NK-92 (cell line): Measurements from ENCODE around the gene GJC2.
"Not testable (repeated sequence)": the region's sequence is repeated elsewhere in the genome, so short reads cannot be mapped to it uniquely, and the experiment has no call there.

Source experiments
- DNase-seq: peaks from one replicate; lab custom pipeline; 2025; ENCODE audit not compliant: unreplicated experiment; lab: John Stamatoyannopoulos, UW

The GJC2 gene

DNA sequence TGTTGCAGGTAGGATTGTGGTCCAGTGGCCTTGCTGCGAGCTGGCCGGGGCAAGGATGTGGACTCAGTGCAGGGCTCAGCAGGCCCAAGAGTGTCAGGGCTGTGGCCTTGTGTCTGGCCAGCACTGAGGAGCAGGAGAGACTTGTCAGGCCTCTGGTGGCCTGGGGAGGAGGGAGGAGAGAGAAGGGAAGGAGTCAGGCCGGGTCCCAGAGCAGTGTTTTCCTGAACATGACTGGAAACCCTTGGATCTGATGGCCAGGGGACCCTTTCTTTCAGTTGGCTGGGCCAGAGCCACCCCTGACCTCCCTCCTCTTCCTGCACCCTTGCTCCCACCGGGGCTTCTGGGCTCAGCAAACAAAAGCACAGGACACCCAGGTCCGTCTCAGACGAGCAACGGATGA lies 20.9 kb downstream of the GJC2 start:
- no peak for DNase-seq

DNA sequence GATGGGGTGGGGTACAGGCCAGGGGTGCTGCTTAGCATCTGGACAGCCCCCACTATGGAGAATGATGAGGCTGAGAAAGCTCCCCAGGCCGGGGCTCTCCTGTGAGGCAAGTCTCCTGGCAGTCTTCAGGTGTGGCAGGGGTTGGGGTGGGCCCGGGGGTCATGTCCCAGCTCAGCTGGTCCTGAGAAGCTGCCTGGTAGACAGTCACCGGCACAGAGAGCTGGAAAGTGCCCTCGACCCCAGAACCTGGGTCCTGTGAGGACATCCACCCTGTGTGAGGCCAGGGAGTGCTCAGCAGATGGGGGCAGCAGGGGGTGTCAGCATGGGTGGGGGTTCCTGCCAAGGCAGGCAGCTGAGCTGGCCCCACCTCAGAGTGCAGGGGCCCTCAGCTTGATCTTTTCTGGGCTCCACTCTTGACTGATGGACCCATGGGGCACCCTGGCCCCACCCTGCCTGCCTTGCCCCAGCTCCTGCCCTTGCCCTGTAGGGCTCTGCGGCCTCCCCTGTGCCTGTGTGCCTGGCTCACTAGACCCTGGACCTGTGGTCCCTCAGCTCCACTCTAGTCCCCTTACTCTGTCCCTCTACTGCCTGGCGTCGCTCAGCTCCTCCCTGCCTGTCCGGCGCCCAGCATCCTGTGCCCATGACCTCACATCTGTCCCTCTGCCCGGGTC lies 21.6 kb downstream of the GJC2 start:
- DNase-seq: no peak

DNA sequence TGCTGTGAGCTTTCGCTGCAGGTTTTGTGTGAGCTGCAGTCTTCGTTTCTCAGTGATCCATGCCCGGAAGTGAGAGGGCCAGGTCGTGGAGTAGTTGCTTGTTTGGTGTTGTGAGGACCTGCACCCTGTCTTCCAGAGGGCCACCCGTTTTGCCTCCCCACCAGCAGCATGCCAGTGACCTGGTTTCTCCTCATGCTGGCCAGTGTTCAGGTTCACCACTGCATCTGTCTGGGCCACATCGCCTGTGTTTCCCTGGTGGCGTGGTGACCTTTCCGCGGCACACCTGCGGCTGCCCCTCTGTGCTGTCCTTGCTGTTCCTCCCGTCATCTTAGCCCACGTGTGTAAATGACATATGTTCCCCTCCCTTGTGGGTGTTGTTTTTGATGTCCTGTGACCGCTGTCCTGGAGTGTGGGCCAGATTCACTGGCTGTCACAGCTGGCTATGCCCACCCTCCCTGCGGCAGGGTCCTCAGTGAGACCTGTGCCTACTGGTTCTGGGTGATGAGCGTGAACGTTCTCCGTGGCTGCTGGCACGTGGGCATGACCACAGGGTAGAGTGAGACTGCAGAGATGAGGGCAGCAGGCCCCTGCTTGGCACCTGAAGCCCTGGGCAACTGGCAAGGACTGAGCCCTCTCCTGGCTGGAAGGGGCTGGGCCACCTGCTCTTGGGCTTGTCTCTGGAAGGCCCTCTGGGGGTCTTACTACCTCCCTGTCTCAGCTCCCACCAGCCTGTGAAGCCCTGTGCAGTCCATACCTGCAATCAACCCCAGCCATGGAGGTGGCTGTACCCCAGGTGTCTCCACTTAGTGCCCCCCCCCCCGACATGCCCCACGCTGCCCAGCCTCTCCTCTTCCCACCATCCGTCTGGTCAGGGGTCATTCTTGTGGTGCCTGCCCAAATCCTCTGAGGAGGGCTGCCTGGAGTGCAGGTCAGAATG lies 23.1 kb downstream of the GJC2 start:
- DNase-seq: no peak

DNA sequence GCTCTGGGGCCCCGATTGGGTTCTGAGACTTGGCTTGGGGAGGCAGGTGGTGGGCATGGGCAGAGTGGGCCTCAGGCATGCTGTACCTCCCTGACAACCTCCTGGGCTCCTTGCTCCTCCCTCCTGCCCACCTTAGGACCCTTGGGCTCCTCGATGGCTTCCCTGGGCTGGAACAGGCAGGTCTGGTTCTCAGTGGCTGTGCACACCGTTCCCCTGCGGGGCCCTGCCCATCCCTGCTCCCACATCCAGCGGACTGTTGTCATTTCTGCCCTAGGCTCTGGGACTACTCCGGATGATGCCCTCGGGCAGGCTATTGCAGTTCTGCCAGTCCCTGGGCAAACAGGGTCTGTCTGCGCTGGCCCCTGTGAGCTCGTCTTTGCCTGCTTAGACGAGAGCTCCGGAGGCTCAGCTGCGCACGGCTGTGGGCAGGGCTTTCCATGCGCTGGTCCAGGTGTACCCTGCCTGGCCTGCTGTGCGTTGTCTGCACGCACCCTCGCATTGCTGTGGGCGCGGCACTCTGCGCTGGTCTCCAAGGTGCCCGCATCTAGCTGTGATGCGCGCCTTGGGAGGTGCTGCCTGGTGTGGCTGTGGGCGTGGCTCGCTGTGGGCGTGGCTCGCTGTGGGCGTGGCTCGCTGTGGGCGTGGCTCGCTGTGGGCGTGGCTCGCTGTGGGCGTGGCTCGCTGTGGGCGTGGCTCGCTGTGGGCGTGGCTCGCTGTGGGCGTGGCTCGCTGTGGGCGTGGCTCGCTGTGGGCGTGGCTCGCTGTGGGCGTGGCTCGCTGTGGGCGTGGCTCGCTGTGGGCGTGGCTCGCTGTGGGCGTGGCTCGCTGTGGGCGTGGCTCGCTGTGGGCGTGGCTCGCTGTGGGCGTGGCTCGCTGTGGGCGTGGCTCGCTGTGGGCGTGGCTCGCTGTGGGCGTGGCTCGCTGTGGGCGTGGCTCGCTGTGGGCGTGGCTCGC lies 24.1 kb downstream of the GJC2 start:
- DNase-seq: not testable (repeated sequence)

DNA sequence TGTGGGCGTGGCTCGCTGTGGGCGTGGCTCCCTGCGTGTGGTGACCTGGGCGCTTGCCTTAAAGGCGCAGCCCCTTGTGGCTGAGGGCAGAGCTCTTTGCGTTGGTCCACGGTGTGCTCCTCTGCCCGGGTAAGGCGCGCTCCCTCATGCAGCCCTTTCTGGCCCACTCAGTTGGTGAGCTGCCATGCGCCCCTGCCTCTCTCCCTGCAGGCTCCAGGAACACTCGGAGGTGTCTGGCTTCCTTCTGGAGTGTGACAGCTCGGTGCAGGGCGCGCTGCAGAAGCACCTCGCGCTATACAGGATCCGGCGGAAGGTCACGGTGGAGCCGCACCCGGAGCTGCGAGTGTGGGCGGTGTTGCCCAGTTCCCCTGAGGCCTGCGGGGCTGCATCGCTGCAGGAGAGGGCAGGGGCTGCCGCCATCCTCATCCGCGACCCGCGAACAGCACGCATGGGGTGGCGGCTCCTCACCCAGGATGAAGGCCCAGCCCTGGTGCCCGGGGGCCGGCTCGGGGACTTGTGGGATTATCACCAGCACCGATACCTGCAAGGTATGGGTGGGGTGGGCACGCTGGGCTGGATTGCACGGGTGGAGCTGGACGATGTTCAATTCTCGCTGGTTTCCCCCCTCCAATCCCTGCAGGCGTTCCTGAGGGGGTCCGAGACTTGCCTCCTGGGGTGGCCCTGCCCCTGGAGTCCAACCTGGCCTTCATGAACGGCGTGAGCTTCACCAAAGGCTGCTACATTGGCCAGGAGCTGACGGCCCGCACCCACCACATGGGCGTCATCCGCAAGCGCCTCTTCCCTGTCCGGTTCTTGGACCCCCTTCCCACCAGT lies 25.0 kb downstream of the GJC2 start:
- DNase-seq: no peak

DNA sequence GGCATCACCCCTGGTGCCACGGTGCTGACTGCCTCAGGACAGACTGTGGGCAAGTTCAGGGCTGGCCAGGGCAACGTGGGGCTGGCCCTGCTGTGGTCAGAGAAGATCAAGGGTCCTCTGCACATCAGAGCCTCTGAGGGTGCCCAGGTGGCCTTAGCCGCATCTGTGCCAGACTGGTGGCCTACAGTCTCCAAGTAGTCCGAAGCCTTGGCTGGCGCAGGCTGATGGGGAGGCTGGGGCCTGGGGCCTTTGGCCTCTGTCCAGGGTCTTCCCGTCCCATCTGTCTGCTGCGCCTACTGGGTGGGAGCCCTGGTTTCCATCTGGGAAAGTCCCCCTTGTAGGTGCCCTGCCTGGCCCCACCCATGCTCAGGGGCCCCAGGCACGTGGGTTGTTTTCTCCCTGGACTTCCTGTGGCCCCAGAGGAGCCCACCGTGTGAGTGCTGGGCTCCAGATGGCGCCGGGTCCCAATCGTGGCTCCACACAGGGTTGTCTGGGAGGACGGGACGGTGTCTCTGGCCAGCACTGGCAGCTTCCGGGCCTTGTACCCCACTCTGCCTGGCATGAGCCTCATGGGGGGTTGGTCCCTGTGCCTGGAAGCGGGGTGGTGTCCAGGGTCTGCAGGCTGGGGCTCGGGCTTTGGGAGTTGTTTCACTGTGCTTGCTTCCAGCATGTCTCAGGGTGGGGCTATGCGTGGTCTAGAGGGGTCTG lies 25.7 kb downstream of the GJC2 start:
- DNase-seq: no peak

DNA sequence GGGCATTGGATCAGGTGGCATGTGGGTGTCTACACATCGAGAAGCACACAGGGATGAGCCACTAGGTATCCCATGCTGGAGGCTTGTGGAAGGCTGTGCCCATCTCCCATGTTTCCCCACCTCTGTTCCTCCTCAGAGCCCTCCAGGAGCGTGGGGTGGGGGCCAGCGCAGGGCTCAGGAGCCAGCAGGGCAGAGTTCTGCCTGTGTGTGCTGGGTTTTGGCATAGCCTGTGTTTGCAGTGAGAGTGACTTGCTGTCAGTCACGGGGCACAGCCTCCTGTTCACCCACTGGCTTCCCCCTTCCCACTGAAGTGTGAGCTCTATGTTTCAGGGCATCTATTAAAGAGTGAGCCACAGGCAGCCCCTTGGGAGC lies 26.3 kb downstream of the GJC2 start:
- no peak for DNase-seq

DNA sequence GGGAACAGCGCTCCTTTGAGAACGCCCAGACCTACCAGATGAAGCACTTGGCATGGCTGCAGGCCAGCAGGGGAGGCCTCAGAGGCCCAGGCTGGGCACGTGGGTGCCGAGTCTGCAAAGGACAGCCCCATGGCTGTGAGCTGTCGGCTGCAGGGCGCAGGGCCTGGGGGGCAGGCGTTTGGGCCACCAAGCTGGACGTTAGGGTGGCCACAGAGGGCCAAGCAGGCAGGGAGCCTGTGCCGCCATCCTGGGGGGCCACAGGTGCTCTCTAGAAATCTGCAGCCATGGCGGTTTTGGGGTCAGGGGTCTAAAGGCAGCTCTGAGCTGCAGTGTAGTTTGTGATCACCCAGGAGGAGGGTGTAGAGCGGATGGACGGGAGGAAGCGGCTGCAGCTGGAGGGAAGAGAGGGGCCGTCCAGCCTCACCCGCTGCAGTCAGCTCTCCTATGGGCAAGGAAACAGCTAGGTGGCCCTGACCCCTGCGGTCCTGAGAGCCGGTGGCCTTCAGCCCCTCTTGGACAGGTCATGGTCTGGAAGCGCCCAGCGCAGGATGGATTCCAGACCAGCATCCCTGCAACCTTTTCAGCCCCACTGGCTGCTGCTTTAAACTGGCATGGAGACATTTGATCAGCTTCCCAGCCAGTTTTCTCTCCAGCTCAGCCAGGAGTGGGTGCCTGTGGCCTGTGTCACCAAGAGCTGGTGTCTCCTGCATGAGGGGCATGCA lies 26.9 kb downstream of the GJC2 start:
- no peak for DNase-seq

DNA sequence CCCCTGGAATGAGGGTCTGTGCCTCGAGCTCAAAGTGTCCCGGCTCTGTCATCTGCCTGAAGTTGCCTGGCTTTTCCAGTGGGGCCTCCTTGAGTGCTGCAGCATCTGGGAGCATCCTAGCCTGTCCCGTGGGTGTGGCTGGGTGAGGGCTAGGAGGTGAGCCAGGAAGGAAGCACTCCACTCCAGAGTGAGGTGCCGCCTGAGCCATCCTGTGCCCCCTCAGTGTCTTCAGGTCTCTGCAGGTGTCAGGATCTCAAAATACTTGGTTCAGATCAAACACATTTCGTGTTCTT lies 27.4 kb downstream of the GJC2 start:
- no peak for DNase-seq

DNA sequence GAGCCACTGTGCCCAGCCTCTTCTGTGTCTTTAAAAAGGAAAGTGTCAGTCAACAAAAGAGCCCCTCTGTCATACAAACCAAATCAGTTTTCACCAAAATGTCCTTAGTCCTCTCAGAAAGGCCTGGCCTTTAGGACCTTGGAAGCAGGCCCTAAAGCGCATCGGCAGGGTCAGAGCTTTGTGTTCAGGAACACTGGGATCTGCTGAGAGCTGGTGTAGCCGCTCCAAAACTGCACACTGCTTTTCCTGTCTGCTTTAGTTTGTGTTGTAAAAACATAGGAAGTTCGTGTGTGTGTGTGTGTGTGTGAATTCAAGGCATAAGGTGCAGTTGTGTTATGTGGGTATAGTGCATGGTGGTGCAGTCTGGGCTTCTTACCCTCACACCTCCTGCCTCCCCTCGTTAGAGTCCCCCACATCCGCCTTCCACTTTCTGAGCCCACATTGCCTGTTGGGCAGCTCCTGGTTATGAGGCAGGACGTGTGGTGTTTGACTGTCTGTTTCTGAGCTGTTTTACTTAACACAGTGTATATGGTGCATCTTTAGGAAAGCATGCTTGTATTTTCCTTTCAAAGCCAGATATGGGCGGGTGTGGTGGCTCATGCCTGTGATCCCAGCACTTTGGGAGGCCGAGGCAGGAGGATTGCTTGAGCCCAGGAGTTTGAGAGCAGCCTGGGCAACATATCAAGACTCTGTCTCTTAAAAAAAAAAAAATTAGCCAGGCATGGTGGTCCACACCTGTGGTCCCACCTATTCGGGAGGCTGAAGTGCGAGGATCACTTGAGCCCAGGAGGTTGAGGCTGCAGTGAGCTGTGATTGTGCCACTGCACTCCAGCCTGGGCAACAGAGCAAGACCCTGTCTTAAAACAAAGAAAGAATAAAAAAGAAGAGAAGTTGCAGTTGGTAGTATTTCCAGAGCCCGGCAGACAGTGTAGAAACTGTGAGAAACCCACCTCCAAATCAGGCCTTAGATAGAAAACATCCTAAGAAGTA lies 28.3 kb downstream of the GJC2 start:
- DNase-seq: no peak

DNA sequence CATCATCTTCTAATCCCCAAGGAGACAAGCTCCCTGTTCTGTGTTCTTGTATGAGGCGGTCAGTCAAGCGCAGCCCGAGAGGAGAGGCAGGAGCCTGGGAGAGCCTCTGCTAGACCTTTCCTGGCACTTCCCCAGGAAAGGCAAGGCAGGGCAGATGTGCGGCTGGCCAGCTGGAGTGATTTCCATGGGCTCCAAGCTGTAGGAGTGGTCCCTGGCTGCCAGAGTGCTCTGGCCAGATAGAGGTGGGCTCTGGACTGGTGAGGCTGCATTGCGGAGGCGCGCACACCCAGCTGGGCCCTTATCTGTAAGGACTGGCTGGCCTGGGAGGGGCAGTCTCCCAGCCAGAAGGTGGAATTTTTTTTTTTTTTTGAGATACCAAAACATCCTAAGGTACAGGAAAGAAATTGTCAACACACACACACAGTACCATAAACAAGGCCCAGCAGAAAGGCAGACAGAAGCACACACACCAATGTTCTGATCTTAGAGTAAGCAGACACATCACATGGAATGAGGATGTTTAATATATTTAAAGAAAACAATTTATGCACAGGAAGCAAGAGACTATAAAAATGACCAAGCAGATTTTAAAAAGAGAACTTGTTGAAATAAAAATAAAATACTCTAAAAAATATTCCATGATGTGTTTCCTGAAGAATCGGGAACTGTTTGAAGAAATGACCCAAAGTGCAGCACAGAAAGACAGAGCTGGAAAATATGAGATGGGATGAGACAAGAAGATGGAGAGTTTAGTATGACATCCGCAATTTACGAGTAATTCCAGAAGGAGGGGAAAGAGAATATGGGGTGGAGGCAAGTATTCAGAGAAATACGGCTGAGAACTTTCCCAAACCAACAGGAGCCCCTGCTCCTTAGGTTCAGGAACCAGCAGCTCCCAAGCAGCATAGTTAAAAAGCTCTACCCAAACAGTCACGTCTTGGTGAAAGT lies 29.3 kb downstream of the GJC2 start:
- no peak for DNase-seq

DNA sequence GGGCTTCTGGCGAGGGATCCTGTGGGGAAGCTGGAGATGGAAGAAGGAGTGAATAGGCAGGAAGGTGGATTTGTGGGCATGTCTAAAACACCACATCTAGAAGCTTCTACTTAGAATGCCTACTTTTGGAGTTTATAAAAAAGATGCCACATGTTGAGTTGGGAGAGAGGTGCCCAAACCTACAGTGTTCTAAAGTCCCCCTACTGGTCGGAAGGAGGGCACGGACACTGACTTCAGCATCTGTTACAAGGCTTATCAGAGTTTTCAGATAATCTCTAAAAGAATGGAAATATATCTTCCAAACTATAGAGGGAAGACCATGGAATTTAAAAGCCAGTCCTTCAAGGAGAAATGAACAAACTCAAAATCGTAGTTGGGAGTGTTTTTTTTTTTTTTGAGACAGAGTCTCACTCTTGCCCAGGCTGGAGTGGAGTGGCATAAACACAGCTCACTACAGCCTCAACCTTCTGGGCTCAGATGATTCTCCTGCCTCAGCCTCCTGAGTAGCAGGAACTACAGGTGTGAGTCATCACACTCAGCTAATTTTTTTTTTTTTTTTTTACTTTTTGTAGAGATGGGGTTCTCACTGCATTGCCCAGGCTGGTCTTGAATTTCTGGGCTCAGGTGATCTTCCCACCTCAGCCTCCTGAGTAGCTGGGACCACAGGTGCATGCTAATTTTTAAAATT lies 30.7 kb downstream of the GJC2 start:
- no peak for DNase-seq

DNA sequence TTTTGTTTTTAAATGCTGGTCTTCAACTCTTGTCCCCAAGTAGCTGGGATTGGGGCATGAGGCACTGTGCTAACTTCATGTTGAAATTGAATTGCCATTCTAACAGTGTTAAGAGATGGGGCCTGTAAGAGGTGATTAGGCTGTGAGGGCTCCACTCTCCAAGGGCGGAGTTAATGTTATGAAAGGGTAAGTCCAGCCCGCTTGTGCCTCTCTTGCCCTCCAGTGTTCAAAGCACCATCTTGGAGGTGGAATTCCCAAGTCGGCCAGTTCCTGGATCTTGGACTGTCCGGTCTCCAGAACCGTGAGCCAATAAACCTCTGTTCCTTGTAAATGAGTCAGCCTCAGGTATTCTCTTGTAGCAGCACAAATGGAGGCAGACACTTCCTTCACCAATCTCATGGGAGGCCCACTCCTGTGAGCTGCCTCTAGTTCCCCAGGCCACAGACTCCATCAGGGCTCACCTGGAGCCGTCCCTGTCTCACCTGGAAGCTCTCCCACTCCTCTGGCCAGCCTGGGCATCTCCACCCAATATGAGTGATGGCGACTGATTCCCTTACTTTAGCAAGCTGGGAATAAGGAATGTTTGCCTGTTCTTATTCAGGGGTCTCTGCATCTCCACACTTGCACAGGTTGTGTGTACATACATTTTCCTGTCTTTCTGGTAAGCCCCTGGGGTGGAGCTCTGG lies 31.4 kb downstream of the GJC2 start:
- no peak for DNase-seq

DNA sequence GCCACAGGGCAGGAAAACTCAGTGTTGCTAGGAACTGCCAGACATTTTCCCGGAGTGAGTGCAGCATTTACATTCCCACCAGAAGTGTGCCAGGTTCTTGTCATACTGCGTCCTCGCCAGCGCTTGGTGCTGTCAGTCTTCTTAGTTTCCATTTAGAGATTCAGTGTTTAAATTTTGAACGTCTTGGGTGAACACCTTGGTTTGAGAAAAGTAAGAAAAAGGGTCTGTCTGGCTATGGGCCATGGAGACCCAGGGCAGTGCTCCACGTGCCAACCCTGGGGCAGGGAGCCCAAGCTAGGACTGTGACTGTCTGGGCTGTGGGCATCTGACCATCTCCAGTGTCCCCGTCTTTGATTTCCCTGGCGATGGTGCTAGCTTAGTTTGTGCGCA lies 31.9 kb downstream of the GJC2 start:
- DNase-seq: no peak

DNA sequence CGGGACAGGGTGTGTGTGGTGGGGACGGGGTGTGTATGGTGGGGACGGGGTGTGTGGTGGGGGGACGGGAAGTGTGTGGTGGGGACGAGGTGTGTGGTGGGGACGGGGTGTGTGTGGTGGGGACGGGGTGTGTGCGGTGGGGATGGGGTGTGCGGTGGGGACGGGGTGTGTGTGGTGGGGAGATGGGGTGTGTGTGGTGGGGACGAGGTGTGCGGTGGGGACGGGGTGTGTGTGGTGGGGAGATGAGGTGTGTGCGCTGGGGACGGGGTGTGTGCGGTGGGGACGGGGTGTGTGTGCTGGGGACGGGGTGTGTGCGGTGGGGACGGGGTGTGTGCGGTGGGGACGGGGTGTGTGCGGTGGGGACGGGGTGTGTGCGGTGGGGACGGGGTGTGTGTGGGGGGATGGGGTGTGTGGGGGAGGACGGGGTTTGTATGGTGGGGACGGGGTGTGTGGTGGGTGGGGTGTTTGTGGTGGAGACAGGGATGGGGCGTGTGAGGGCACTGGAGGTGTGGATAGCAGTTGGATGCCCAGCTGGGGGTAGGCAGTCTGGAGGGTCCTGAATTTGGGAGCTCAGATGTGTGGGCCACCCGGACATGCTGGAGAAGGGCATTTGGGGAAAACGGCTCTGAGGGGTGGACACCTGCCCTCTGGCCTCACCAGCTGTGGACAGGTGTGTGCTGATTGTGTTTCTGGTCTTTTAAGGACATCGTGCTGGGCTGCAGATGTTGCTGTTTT lies 32.7 kb downstream of the GJC2 start:
- DNase-seq: no peak
